Measurements from ENCODE around the gene CST7.

The CST7 gene

DNA sequence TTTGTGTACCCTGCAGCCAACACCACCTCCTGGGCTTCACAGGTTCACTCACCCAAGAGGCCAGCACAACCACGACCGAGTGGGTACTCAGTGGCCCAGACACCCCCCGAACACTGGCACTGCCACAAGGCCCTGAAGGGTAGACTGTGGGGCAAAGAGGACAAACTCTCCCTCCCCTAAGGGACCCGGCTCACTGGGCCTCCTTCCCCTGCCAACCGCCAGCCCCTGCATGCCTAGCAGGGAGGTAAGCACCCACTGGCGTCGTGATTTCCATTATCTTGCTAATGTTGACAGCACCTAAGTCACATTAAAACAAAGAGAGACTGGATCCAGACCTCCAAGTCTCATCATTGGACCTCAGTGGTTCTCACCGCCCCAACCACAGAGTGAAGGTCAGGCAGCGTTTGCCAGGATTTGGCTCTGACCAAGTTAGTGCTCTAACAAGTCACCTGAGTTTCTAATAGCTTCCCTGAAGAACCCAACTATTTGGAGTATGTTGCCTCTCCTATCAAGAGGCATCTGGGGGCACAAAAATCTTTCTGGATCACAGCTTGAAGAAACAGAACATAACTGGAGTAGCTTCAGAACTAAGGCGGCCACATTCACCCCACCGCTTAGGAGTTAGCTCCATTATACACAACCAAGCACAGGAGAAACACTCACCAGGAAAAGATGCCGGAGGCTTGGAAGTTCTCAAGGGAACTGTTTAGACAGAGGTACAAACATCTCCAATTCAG, 57.5 kb downstream of the CST7 start:
- DNase-seq: no peak

DNA sequence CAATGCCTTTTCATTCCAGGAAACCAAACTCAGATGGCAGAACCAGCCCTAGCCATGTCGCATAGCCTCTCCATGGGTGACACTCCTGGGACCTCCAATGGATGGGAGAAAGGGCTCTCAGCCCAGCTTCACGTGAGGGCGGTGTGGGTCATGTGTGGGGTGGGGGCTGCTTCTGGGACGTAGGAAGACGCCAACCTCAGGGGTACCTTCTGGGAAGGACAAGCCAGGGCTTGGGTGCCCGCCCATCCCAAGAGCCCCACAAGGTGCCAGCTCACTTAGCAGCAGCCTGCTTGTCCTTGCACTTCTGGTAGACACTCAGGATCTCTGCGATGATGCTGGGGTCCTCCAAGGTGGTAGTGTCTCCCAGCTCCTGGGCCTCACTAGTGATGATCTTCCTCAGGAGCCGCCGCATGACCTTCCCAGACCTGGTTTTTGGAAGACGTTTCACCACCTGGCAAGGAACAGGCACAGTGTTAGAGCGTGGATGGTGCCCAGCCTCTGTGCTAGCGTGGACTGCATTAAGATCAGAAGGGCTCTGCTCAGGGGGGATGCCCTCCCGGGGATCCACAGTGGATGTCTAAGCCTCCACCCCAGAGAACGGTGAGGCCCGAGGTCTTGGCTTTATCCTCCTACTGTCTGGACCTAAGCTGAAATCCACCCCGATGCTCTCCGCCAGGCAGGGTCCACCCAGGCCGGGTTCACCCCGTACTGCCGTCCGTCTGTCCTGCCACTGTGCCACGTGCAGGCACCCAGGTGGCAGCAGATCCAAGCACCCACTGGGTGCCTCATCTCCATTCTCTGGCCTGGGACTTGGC, 58.6 kb downstream of the CST7 start:
- no peak for DNase-seq

DNA sequence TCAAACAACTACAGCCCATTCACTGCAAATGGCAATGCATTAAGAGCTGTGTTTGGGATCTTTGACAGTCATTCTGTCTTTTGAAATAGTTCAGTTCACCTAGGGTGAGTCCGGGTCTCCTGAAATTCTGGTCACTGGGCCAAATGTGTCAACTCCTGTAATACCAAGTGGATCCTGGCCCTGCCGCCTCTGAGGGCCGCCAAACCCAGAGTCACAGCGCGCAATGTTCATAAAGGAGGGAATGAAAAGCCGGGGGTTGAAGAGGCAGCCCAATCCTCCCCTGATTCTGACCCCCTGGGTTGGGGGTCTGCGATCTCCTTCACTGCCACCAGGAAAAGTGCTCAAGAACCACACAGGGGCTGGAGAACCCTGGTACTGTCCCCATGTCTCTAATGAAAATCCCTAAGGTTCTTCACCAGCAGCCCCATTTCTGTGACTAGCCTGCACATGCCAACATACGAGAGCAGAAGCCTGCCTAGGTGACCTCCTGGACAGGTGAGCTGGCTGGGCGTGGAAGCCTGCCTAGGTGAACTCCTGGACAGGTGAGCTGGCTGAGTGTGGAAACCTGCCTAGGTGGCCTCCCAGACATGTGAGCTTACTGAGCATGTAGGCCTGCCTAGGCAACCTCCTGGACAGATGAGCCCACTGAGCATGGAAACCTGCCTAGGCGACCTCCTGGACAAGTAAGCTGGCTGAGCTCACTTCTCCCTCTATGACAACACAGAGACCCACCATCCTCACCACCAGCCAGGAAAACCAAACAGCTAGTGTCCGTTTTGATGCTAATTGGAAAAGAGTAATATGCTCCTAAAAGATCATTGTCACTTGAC, 59.5 kb downstream of the CST7 start:
- DNase-seq: no peak

Data from fibroblast of skin of right quadriceps (primary cell).